ENCODE measurements around the gene SECISBP2L.

DNA sequence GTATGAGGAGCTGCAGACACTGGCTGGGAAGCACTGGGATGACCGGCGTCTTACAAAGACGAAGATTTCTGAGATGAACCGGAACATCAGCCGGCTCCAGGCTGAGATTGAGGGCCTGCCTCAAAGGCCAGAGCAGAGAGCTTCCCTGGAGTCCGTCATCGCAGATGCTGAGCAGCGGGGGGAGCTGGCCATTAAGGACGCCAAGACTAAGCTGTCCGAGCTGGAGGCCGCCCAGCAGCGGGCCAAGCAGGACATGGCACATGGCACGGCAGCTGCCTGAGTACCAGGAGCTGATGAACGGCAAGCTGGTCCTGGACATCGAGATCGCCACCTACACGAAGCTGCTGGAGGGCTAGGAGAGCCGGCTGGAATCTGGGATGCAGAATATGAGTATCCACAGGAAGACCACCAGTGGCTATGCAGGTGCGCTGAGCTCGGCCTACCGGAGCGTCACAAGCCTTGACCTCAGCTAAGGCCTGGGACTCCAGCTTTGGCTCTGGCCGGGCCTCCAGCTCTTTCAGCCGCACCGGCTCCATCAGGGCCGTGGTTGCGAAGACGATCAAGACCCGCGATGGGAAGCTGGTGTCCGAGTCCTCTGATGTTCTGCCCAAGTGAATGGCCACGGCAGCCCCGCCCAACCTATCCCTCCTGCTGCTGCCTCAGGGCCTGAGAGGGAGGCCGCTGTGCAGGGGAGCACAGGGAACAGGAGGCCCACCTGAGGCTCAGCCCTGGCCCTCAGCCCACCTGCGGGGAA, 73.3 kb downstream of the SECISBP2L start:
- TF ChIP-seq CTCF (IDR thresholded peaks at IDR 0.05): no peak
- TF ChIP-seq POLR2A (IDR thresholded peaks at IDR 0.05): no peak

Measured in right lobe of liver (tissue), 4 donors.